Measurements from ENCODE around the gene HS3ST4. TPM values are rescaled to one million over a fixed set of nuclear protein-coding genes. Genes with fewer than 3 reads are reported as not detected.

HS3ST4 gene
- polyA plus RNA-seq, 1 donor (not counting 4 experiments of a cell fraction or from before 2014, with no cell fraction given): not detected

- FAIRE-seq (no peak), DNase-seq (ENCODE audit: low read depth, low spot score) (no peak)
- TF ChIP-seq EZH2 (IDR thresholded peaks at IDR 0.05; ENCODE audit: low read length): no peak
- no peak for TF ChIP-seq CTCF (optimal IDR thresholded peaks at IDR 0.05 in 1 of 3, IDR thresholded peaks at IDR 0.05 in 1 of 3, conservative IDR thresholded peaks at IDR 0.05 in 1 of 3; ENCODE audit: extremely low read depth in 1 of 3, insufficient read depth in 2 of 3, low read length in 3 of 3)
These were observed 327.9 kb downstream of the HS3ST4 start for GRCh38 chr16:26019381-26020242.

GRCh38 chr16:26026709-26027450 lies 335.1 kb downstream of the HS3ST4 start:
- Histone ChIP-seq H3K4me3 (ENCODE audit: control insufficient read depth in 2 of 3, extremely low read depth in 1 of 3, insufficient read depth in 2 of 3, low read depth in 1 of 3, low read length in 3 of 3) (no peak overlapping the region), H3K79me2 (ENCODE audit: control insufficient read depth, insufficient read depth, low read length) (no peaks in the 10 kb centered on the region), H3K4me2 (ENCODE audit: control insufficient read depth, extremely low read depth, insufficient read depth, low read depth, low read length) (no peak overlapping the region), H3K27ac (ENCODE audit: control insufficient read depth, insufficient read depth, low read length) (no peak overlapping the region), H4K20me1 (ENCODE audit: control insufficient read depth, extremely low read depth, insufficient read depth, low read length) (no peaks in the 10 kb centered on the region), H3K9me1 (ENCODE audit: control insufficient read depth, extremely low read depth, insufficient read depth, low read length) (no peaks in the 10 kb centered on the region), H3K4me1 (ENCODE audit: control insufficient read depth, extremely low read depth, insufficient read depth, low read length) (no peaks in the 10 kb centered on the region), H3K9me3 (ENCODE audit: control insufficient read depth, low read depth, low read length) (peaks cover 2% of the 10 kb centered on the region), H2AFZ (ENCODE audit: control insufficient read depth, low read length) (no peak overlapping the region), H3K27me3 (ENCODE audit: control insufficient read depth, extremely low read depth, insufficient read depth, low read length) (no peaks in the 10 kb centered on the region), H3K9ac (ENCODE audit: control insufficient read depth, extremely low read depth, insufficient read depth, low read length) (no peak overlapping the region), H3K36me3 (ENCODE audit: control insufficient read depth in 2 of 2, extremely low read depth in 1 of 2, insufficient read depth in 2 of 2, low read length in 2 of 2) (no peaks in the 10 kb centered on the region)
- DNase-seq (ENCODE audit: low read depth, low spot score) (no peak), FAIRE-seq (no peak)
- TF ChIP-seq EZH2 (IDR thresholded peaks at IDR 0.05; ENCODE audit: low read length) (no peak), CTCF (optimal IDR thresholded peaks at IDR 0.05 in 1 of 3, IDR thresholded peaks at IDR 0.05 in 1 of 3, conservative IDR thresholded peaks at IDR 0.05 in 1 of 3; ENCODE audit: extremely low read depth in 1 of 3, insufficient read depth in 2 of 3, low read length in 3 of 3) (no peak)
- dilution Hi-C loops (cut with MboI; ENCODE audit: extremely low pct_ligation_motif_present, low sequenced_read_pairs): no loop called here

More at GRCh38 chr16:26019381-26020242, 327.9 kb downstream of the HS3ST4 start:
- H4K20me1 ChIP-seq (ENCODE audit: control insufficient read depth, extremely low read depth, insufficient read depth, low read length): no peaks in the 10 kb centered on the region
- no peak overlapping the region for H3K4me2 ChIP-seq (ENCODE audit: control insufficient read depth, extremely low read depth, insufficient read depth, low read depth, low read length)
- no peaks in the 10 kb centered on the region for H3K27me3 ChIP-seq (ENCODE audit: control insufficient read depth, extremely low read depth, insufficient read depth, low read length)
- no peaks in the 10 kb centered on the region for H3K9me3 ChIP-seq (ENCODE audit: control insufficient read depth, low read depth, low read length)
- H2AFZ ChIP-seq (ENCODE audit: control insufficient read depth, low read length): no peak overlapping the region
- H3K4me1 ChIP-seq (ENCODE audit: control insufficient read depth, extremely low read depth, insufficient read depth, low read length): no peaks in the 10 kb centered on the region
- no peaks in the 10 kb centered on the region for H3K36me3 ChIP-seq (ENCODE audit: control insufficient read depth in 2 of 2, extremely low read depth in 1 of 2, insufficient read depth in 2 of 2, low read length in 2 of 2)
- H3K4me3 ChIP-seq (ENCODE audit: control insufficient read depth in 2 of 3, extremely low read depth in 1 of 3, insufficient read depth in 2 of 3, low read depth in 1 of 3, low read length in 3 of 3): no peak overlapping the region
- dilution Hi-C loops (cut with MboI; ENCODE audit: extremely low pct_ligation_motif_present, low sequenced_read_pairs): no loop called here
- no peak overlapping the region for H3K9ac ChIP-seq (ENCODE audit: control insufficient read depth, extremely low read depth, insufficient read depth, low read length)
- no peak overlapping the region for H3K27ac ChIP-seq (ENCODE audit: control insufficient read depth, insufficient read depth, low read length)
- H3K9me1 ChIP-seq (ENCODE audit: control insufficient read depth, extremely low read depth, insufficient read depth, low read length): no peaks in the 10 kb centered on the region
- no peaks in the 10 kb centered on the region for H3K79me2 ChIP-seq (ENCODE audit: control insufficient read depth, insufficient read depth, low read length)
